ENCODE data around the gene MCTS1. TPM values are rescaled to one million over a fixed set of nuclear protein-coding genes. Genes with fewer than 3 reads are reported as not detected.

MCTS1 gene
- total and polyA plus RNA-seq, 12 donors, result 8.2 to 78.2 (median 37.7) TPM

DNA sequence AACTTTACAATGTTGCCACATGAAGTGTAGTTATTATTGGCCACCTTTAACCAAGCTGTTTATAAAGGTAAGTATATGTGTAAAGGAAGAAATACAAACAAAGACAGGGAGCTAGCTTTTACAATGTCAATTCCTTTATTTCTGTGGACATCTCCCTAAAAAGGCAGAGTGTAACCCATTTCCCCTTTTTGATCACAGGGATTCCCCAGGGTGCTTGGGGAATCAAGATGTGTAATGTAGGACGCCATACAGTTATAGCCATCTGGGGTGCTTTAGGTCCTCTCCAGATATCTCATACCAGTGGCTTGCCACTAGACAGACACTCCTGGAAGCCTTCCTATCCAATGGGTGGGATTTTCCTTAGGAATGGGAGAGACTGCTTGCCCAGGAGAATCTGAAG, 39.0 kb upstream of the MCTS1 start:
- no peaks in the 10 kb centered on the region for H3K4me1 ChIP-seq (replicated peaks in 1 of 2)
- H3K36me3 ChIP-seq (replicated peaks in 1 of 2), result no peaks in the 10 kb centered on the region
- intact Hi-C loops (cut with DNase I), result no loop called here
- TF ChIP-seq, protein P1, sequence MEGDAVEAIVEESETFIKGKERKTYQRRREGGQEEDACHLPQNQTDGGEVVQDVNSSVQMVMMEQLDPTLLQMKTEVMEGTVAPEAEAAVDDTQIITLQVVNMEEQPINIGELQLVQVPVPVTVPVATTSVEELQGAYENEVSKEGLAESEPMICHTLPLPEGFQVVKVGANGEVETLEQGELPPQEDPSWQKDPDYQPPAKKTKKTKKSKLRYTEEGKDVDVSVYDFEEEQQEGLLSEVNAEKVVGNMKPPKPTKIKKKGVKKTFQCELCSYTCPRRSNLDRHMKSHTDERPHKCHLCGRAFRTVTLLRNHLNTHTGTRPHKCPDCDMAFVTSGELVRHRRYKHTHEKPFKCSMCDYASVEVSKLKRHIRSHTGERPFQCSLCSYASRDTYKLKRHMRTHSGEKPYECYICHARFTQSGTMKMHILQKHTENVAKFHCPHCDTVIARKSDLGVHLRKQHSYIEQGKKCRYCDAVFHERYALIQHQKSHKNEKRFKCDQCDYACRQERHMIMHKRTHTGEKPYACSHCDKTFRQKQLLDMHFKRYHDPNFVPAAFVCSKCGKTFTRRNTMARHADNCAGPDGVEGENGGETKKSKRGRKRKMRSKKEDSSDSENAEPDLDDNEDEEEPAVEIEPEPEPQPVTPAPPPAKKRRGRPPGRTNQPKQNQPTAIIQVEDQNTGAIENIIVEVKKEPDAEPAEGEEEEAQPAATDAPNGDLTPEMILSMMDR (IDR thresholded peaks at IDR 0.05), result no peak
- TF ChIP-seq POLR2A (IDR thresholded peaks at IDR 0.05), result no peak
- H3K9me3 ChIP-seq (replicated peaks in 1 of 3), result no peaks in the 10 kb centered on the region
- WGBS, 4 donors, result 62 to 97% (median 76%) methylated on average over 1 of the region's 1 CpG
- DNase-seq, result no peak
- no peak overlapping the region for H3K4me3 ChIP-seq
- H3K27ac ChIP-seq, result no peak overlapping the region
- no peaks in the 10 kb centered on the region for H3K27me3 ChIP-seq

DNA sequence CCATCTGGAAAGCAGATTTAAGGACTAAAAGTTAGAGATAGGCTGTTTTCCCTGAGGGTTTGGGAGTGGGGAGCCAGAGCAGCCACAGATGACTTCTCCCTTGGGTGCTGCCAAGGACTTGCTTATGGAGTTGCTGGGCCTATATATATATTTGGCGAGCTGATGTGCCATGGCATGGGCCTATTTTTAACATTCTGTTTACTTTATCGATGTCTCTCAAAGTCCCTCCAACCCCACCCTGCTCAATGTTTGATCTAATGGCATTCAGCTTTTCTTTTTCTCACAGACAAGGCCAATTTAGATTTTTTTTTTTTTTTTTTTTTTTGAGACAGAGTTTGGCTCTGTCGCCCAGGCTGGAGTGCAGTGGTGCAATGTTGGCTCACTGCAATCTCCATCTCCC, 37.1 kb upstream of the MCTS1 start:
- 87 to 96% (median 93%) methylated on average over 3 of the region's 3 CpGs for WGBS, 4 donors
- Histone ChIP-seq H3K27me3 (no peaks in the 10 kb centered on the region), H3K9me3 (replicated peaks in 1 of 3) (no peaks in the 10 kb centered on the region), H3K36me3 (replicated peaks in 1 of 2) (no peaks in the 10 kb centered on the region), H3K4me3 (no peak overlapping the region), H3K27ac (no peak overlapping the region), H3K4me1 (replicated peaks in 1 of 2) (no peaks in the 10 kb centered on the region)
- DNase-seq, result no peak
- TF ChIP-seq, protein P1 (IDR thresholded peaks at IDR 0.05), result no peak
- TF ChIP-seq POLR2A (IDR thresholded peaks at IDR 0.05), result no peak
- intact Hi-C loops (cut with DNase I), result no loop called here

DNA sequence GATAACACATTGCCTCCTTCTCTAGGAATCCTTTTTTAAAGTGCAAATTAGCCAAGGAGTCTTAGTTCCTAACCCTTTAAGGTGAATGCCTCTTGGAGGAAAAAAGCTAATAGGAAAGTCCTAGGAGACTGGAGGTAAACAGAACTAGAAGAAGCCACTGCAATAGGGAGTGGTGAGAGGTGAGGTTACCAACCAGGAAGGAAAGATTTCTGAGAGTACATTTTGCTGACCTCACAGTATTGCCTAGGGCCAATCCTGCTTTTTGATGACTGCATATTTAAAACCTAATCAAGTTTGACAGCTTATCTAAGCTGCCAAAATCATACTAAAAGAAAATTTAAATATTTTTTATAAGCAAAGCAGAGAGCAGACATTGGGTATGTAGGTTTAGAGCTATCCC, 35.9 kb upstream of the MCTS1 start:
- Histone ChIP-seq H3K4me3 (no peak overlapping the region), H3K27me3 (no peaks in the 10 kb centered on the region), H3K36me3 (replicated peaks in 1 of 2) (no peaks in the 10 kb centered on the region), H3K9me3 (replicated peaks in 1 of 3) (no peaks in the 10 kb centered on the region), H3K4me1 (replicated peaks in 1 of 2) (no peaks in the 10 kb centered on the region), H3K27ac (no peak overlapping the region)
- TF ChIP-seq, protein P1 (IDR thresholded peaks at IDR 0.05), result no peak
- no peak for TF ChIP-seq POLR2A (IDR thresholded peaks at IDR 0.05)
- no peak for DNase-seq
- intact Hi-C loops (cut with DNase I), result no loop called here

DNA sequence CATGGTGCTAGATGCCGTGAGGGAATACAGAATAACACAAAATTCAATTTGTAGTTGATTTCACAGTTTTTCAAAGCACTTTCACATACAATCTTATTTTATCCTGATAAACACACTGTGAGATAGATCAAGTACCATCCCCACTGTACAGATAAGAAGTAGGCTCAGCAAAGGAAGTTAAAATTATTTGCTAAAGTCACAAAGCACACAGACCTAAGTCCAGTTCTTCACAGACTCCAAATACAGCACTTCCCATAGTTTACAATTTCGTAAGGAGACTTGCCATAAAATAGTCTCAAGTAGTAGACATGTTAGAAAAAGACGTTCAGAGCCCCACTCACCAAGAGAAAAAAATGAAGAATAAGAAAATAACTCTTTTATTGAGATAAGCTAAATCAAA, 35.3 kb upstream of the MCTS1 start:
- H3K4me1 ChIP-seq (replicated peaks in 1 of 2), result no peaks in the 10 kb centered on the region
- no peaks in the 10 kb centered on the region for H3K27me3 ChIP-seq
- no peaks in the 10 kb centered on the region for H3K9me3 ChIP-seq (replicated peaks in 1 of 3)
- H3K27ac ChIP-seq, result no peak overlapping the region
- TF ChIP-seq, protein P1 (IDR thresholded peaks at IDR 0.05), result no peak
- no peak for TF ChIP-seq POLR2A (IDR thresholded peaks at IDR 0.05)
- 63 to 88% (median 80%) methylated on average over 3 of the region's 3 CpGs for WGBS, 4 donors
- no peak for DNase-seq
- H3K4me3 ChIP-seq, result no peak overlapping the region
- intact Hi-C loops (cut with DNase I), result no loop called here
- no peaks in the 10 kb centered on the region for H3K36me3 ChIP-seq (replicated peaks in 1 of 2)

All from adrenal gland (tissue), 12 donors.